Midbrain (tissue), 1 donor: ENCODE results near the gene DAAM1.

Source experiments
- DNase-seq: peaks from one replicate; lab custom pipeline; 2025; lab: John Stamatoyannopoulos, UW

The DAAM1 gene

DNA sequence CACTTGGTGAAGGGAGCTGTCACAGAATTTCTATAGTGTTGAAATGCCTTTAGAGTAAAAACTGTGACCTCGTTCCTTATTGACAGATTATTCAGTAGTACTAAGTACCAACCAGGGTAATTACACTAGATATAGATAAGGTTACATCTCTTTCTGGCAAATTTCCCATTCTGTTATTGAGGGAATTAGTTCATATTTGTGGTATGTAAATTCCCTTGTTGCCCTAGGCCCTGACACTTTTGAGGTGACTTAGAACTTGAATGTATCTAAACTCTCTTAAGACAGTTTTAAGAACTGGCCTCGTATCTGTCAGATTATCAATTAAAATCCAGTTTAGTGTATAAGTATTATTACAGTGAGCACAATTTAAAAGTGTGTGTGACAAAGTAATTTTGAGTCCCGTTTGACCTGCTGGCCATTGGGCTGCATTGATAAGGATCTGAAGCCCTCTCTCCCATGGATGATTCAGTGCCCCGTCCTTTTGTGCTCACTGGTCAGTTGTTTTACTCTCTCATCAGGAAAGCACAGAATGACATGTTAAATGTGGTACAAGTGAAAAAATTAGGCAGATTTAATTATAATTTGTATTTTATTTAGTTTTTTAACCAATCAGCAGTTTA lies 153.5 kb downstream of the DAAM1 start:
- DNase-seq = no peak

DNA sequence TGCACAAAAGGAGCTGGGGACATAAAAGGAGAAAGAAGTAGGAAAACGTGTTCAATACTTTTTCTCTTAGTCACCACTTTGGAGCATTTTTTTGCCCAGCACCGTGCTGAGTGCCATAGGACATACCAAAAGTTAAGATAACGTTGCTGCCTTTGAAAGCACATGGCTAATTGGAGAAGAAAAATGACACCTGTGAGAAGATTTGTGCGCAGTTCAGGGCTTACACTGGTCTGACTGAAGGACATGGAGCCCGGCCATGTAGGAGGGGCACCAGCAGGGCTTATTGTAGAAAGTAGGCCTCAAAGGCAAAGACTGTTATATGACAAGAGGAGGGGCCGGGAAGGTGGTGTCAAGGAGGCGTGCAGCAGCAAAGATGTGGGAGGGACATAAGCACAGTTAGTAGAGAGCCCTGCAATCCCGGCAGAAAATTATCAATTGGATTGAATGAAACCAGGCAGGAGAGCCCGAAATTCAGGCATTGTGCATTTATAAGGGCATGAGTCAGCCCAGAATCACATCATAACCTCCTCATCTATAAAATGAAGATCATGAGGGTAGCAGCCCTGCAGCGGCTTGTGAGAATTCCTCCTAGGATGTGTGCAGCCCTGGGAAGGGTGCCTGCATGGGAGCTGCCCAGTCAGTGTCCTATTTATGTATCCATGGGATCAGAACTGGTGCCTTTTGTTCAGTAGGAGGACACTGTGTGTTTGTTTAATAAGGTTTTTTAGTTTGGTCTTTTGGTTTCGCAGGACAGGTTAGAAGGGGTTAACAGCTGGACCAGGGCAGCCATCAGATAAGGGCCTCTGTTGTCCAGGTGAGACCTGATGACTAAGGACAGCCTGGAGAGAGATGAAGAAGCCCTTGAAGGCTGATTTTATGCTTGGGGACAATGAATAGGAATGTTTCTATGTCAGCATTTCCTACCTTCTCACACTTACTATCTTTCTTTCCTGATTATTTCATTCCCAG lies 154.3 kb downstream of the DAAM1 start:
- no peak for DNase-seq

GRCh38 chr14:59343585-59343984 lies 155.1 kb downstream of the DAAM1 start:
- DNase-seq = no peak

DNA sequence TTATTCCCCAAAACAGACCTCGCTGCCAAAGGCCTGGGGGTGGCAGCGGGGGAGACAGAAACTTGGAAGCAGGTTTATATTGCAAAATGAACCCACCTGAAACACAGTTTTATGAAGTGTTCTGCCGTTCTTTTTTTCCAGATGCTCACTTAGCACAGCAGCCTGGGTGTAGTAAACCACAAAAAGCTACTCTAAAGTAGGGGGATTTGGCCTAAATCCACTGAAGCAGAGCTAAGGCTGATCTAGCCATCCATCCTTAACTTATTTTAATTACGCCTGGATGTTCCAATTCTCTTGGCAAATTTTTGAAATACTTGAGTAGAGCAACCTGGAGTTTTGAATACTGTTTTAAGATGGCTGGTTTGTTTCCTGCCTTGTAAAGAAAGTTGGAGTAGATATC lies 155.5 kb downstream of the DAAM1 start:
- no peak for DNase-seq

GRCh38 chr14:59344691-59345455 lies 156.4 kb downstream of the DAAM1 start:
- DNase-seq = no peak

GRCh38 chr14:59346329-59346728 lies 157.9 kb downstream of the DAAM1 start:
- no peak for DNase-seq

- DNase-seq = no peak
Observed at GRCh38 chr14:59346796-59347510, 158.5 kb downstream of the DAAM1 start.

DNA sequence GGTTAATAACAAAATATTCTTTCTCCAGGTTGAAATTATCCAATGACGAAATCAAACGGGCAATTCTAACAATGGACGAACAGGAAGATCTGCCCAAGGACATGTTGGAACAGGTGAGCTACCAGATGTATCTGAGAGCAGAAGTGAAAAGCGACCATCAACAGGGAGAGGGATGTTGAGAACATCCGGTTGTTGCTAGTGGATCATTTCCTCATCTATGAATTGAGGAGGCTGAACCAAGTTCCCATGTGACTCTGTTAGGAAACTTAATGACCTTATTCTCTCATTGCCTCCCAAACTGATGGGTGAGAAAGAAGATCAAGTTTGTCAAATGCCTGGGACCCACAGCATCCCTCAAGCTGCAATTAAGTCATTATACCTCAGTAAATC lies 159.0 kb downstream of the DAAM1 start:
- no peak for DNase-seq

- no peak for DNase-seq
Observed at GRCh38 chr14:59347915-59348314, 159.4 kb downstream of the DAAM1 start.

- no peak for DNase-seq
Observed at GRCh38 chr14:59349258-59349701, 160.8 kb downstream of the DAAM1 start.

DNA sequence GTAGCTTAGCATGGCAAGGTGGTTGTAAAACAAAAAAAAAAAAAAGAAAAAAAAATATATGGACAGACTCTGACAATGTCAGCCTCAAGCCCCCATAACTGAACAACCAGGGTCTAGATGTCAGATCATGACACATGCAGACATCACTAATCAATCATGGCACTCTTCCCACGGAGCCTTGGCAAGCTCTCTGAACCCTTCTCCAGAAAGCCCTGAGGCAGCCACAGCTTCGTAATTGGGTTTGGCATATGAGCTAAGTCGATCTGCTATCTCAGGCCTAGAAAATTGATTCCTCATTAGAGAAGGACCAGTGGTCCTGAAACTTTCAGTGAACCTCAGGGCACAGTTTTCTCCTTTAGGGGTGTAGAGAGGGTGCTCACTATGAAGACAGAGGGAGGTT lies 164.5 kb downstream of the DAAM1 start:
- no peak for DNase-seq

DNA sequence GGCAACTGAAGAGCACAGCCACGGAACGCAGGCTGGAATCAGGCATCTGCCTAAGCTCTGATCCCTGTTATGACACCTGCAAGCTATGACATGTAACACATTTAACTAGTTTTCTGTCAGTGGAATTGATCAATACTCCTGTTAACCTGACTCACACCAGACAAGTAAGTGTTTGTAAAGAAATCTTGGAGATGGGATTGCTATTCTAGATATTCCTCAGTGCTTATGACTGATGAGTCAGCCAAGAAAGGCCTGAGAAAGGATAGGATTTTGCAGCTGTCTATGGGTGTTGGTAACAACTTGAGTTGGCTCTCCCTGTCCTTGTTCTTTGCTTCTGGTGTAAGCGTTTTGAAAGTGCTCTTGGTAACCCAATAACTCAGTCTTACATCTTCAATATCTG lies 166.2 kb downstream of the DAAM1 start:
- DNase-seq = no peak

- DNase-seq = no peak
Observed at GRCh38 chr14:59355091-59355490, 166.6 kb downstream of the DAAM1 start.

DNA sequence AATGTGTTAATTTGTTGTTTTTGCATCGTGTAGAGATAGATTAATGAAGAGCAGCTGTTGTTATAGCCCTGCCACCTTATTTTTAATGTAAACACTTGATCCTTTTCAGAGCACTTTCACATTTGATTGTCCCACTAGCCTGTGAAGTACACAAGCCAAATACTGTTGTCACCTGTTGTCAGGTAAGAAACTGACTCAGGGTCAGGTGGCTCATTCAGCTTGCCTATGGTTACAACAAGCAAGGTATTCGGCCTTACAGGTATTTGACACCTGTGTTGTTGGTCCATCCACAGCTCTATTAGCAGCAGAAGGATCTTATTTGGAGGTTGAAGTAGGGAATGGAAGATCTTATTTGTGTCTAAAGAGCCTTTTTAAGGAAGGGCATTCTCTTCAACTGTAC lies 167.8 kb downstream of the DAAM1 start:
- DNase-seq = no peak

GRCh38 chr14:59356767-59357166 lies 168.3 kb downstream of the DAAM1 start:
- DNase-seq = no peak

DNA sequence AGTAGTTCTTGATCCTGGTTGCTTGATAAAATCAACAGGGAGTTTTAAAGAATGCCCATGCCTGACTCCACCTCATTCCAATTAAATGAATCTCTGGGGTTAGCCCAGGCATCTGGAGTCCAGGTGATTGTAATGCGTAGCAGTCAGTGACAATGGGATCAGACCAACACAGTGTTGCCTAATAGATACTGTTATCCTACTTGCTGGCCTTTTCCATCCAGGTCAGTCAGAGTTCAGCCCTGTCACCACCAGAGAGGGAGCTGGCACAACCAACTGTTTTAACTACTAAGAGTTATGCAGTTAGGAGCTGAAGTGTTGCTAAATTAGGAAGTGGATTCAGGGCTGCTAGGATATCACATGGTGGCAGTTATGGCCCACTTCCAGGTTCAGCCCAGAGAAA lies 169.6 kb downstream of the DAAM1 start:
- no peak for DNase-seq

DNA sequence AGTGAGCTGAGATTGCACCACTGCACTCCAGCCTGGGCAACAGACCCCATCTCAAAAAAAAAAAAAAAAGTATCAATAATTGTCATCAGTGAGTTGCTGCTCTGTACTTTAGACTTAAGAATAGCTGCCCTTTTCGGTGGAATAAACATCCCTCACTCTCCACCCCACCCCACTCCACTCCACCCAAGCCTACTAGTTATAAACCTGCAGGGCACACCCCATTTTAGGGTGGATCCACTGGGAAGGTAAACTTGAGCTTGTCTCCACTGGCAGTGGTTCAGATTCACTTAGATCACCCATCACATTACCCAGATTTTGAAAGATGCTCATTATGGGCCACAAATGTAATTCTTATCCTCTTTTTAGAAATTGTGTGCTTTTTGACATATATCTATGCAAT lies 170.3 kb downstream of the DAAM1 start:
- no peak for DNase-seq

- no peak for DNase-seq
Observed at GRCh38 chr14:59359431-59360124, 171.1 kb downstream of the DAAM1 start.

- no peak for DNase-seq
Observed at GRCh38 chr14:59360233-59360632, 171.8 kb downstream of the DAAM1 start.

DNA sequence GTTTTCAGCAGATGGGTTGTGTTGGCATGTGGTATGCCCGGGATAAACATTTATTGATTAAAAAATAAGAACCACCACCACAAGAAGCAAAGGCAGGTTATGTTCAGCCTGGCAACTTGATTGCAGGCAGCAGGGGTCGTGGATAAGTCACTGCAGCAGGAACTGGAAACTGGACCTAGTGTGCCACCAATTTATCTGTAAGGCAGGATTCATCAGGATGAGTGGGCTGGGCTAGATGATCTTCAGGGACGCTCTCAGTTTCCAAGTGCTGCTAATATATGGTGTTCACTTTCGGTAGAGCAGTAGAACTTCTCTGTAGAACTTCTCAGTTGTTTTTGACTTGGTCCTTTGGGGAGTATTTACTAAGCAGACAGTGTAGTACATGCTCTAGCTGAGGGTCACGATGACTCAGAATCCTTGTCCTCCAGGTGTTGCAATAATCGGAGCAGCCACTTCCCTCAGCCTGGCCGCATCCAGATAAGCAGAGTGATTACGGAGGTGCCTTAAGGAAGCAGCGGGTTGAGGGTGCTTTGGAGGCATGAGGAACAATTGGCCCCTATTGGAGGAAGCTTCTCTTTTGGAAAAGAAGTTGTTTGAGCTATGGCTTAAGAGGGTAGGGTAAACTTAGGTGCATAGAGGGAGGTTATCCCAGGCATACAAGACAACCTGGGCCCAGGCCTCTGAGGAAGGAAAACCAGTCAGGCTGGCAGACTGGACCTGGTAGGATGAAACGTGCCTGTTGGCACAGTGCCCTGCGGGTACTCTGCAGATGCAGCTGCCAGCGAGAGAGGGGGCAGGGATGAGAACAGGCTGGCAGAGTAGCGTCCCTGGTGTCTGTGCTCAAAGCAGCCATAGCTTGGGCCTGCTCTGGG lies 172.7 kb downstream of the DAAM1 start:
- no peak for DNase-seq
